H1 (cell line): ENCODE measurements around the gene PHC1. TPM values are rescaled to one million over a fixed set of nuclear protein-coding genes. Genes with fewer than 3 reads are reported as not detected.

ENCODE experiments used
- CTCF ChIA-PET: fragments of 300-600 bp; sonication (Branson Sonifier 250); formaldehyde crosslinking; loops from one replicate; lab custom pipeline; 2021; ENCODE audit not compliant: partially characterized antibody; lab: Charles Lee
- POLR2A ChIA-PET: fragments of 300-600 bp; sonication (Branson Sonifier 250); formaldehyde crosslinking; loops from one replicate; lab custom pipeline; 2021; ENCODE audit warnings: inconsistent platforms; ENCODE audit not compliant: partially characterized antibody; lab: Charles Lee
- DNase-seq, 2 experiments: peaks; one replicate each; pipeline versions ENCODE4 v3.0.0 to v3.0.0-alpha.2; 2010 to 2022; ENCODE audit warnings: low spot score in 2 of 2, low read depth in 1 of 2, mixed read lengths in 1 of 2
- FAIRE-seq: peaks from 2 replicates; lab custom pipeline; 2011; peaks lifted over from hg19 to GRCh38; lab: Jason Lieb, UNC
- H2AFZ ChIP-seq: 2 replicates; pipeline ENCODE4 v1.8.1; 2012; ENCODE audit warnings: low read length, inconsistent platforms
- H2AK5ac ChIP-seq: 2 replicates; pipeline ENCODE4 v1.6.1; 2013; ENCODE audit warnings: low read depth, low read length
- H2BK120ac ChIP-seq: replicated peaks from 2 replicates; pipeline ENCODE3; 2013; ENCODE audit warnings: low read depth, low read length, inconsistent platforms
- H2BK12ac ChIP-seq: 2 replicates; pipeline ENCODE4 v1.6.1; 2013; ENCODE audit warnings: low read depth, low read length
- H2BK15ac ChIP-seq: 2 replicates; pipeline ENCODE4 v1.6.1; 2013; ENCODE audit warnings: low read length
- H2BK20ac ChIP-seq: 2 replicates; pipeline ENCODE4 v1.6.1; 2013; ENCODE audit warnings: low read length
- H2BK5ac ChIP-seq: 2 replicates; pipeline ENCODE4 v1.6.1; 2013; ENCODE audit warnings: low read depth, low read length
- H3K14ac ChIP-seq: 2 replicates; pipeline ENCODE4 v1.6.1; 2013; ENCODE audit warnings: inconsistent platforms; ENCODE audit not compliant: insufficient read length
- H3K18ac ChIP-seq: 2 replicates; pipeline ENCODE4 v1.6.1; 2013; ENCODE audit warnings: low read length; ENCODE audit errors: extremely low read depth
- H3K23ac ChIP-seq: 2 replicates; pipeline ENCODE4 v1.6.1; 2013; ENCODE audit warnings: inconsistent platforms; ENCODE audit not compliant: insufficient read length
- H3K23me2 ChIP-seq: 2 replicates; pipeline ENCODE4 v1.6.1; 2013; ENCODE audit warnings: low read depth, low read length
- H3K27ac ChIP-seq: 2 replicates; pipeline ENCODE4 v1.6.1; 2011; ENCODE audit warnings: low read depth, low read length, inconsistent platforms
- H3K27me3 ChIP-seq, 4 experiments: replicated peaks in 1 of 4; 1 replicate in 1 of 4; 2 replicates in 3 of 4; pipeline versions ENCODE4 v1.6.1 to v1.8.1; 2011 to 2013; ENCODE audit warnings: low read length in 3 of 4, mild to moderate bottlenecking in 3 of 4, inconsistent platforms in 2 of 4, mixed read lengths in 2 of 4, moderate library complexity in 1 of 4; ENCODE audit not compliant: control insufficient read depth in 3 of 4, insufficient read depth in 3 of 4; ENCODE audit errors: extremely low read depth in 1 of 4
- H3K36me3 ChIP-seq, 4 experiments: 2 replicates each; pipeline versions ENCODE4 v1.6.1 to v1.8.1; 2011 to 2013; ENCODE audit warnings: mild to moderate bottlenecking in 4 of 4, low read length in 3 of 4, moderate library complexity in 2 of 4, control low read depth in 1 of 4, inconsistent platforms in 1 of 4; ENCODE audit not compliant: insufficient read depth in 4 of 4, control insufficient read depth in 2 of 4
- H3K4ac ChIP-seq: replicated peaks from 2 replicates; pipeline ENCODE3; 2013; ENCODE audit warnings: low read length, low read depth, mixed read lengths, inconsistent platforms; ENCODE audit not compliant: insufficient read length
- H3K4me1 ChIP-seq, 4 experiments: replicated peaks in 1 of 4; 1 replicate in 1 of 4; 2 replicates in 3 of 4; pipeline versions ENCODE4 v1.6.1 to v1.8.1; 2011 to 2013; ENCODE audit warnings: low read length in 3 of 4, inconsistent platforms in 2 of 4, mixed read lengths in 1 of 4; ENCODE audit not compliant: insufficient read depth in 4 of 4, control insufficient read depth in 3 of 4
- H3K4me2 ChIP-seq, 2 experiments: 2 replicates each; pipeline versions ENCODE4 v1.6.1 to v1.8.1; 2011 to 2013; ENCODE audit warnings: low read depth in 2 of 2, low read length in 2 of 2, control low read depth in 1 of 2, inconsistent platforms in 1 of 2, mild to moderate bottlenecking in 1 of 2; ENCODE audit not compliant: insufficient read depth in 1 of 2
- H3K4me3 ChIP-seq, 4 experiments: fragments of 200-600, 300-600 bp in 1 of 4; sonication (generic), shearing (Covaris generic), sonication (Bioruptor Twin) in 1 of 4; 2 replicates each; pipeline versions ENCODE4 v1.5.1 to v1.8.1; 2011 to 2016; ENCODE audit warnings: low read length in 4 of 4, low read depth in 3 of 4, control low read depth in 2 of 4, inconsistent platforms in 2 of 4, mild to moderate bottlenecking in 2 of 4, mixed read lengths in 1 of 4, moderate library complexity in 1 of 4; ENCODE audit not compliant: insufficient read depth in 2 of 4; ENCODE audit errors: extremely low read depth in 1 of 4
- H3K56ac ChIP-seq: replicated peaks from 2 replicates; pipeline ENCODE3; 2013; ENCODE audit warnings: low read depth, mild to moderate bottlenecking, mixed read lengths, low read length, inconsistent platforms; ENCODE audit not compliant: insufficient read length
- H3K79me1 ChIP-seq: 2 replicates; pipeline ENCODE4 v1.6.1; 2013; ENCODE audit warnings: low read depth, low read length, control low read depth
- H3K79me2 ChIP-seq, 2 experiments: 2 replicates each; pipeline versions ENCODE4 v1.6.1 to v1.8.1; 2012 to 2013; ENCODE audit warnings: low read length in 2 of 2, mild to moderate bottlenecking in 2 of 2, inconsistent platforms in 1 of 2; ENCODE audit not compliant: insufficient read depth in 2 of 2, control insufficient read depth in 1 of 2
- H3K9ac ChIP-seq, 4 experiments: replicated peaks in 1 of 4; 1 replicate in 1 of 4; 2 replicates in 3 of 4; pipeline versions ENCODE4 v1.6.1 to v1.8.1; 2011 to 2013; ENCODE audit warnings: low read depth in 3 of 4, low read length in 3 of 4, control low read depth in 2 of 4, mild to moderate bottlenecking in 2 of 4, moderate library complexity in 2 of 4, inconsistent platforms in 1 of 4; ENCODE audit errors: extremely low read depth in 1 of 4
- H3K9me3 ChIP-seq, 2 experiments: 2 replicates each; pipeline versions ENCODE4 v1.6.1 to v1.8.1; 2012 to 2013; ENCODE audit warnings: mild to moderate bottlenecking in 2 of 2, moderate library complexity in 2 of 2, control low read depth in 1 of 2, inconsistent platforms in 1 of 2, low read depth in 1 of 2, low read length in 1 of 2, mixed read lengths in 1 of 2; ENCODE audit not compliant: insufficient read depth in 2 of 2
- H4K20me1 ChIP-seq, 2 experiments: replicated peaks in 1 of 2; 2 replicates each; pipeline versions ENCODE3 to v1.8.1; 2011 to 2013; ENCODE audit warnings: inconsistent platforms in 2 of 2, low read length in 2 of 2, mild to moderate bottlenecking in 1 of 2; ENCODE audit not compliant: insufficient read depth in 2 of 2, control insufficient read depth in 1 of 2
- H4K5ac ChIP-seq: 2 replicates; pipeline ENCODE4 v1.6.1; 2013; ENCODE audit warnings: low read length, low read depth, mixed read lengths, inconsistent platforms; ENCODE audit not compliant: insufficient read length
- H4K8ac ChIP-seq: 2 replicates; pipeline ENCODE4 v1.8.0; 2013; ENCODE audit warnings: mild to moderate bottlenecking, moderate library complexity, low read length, inconsistent platforms; ENCODE audit not compliant: insufficient read depth; ENCODE audit errors: extremely low read depth
- H4K91ac ChIP-seq: replicated peaks from 2 replicates; pipeline ENCODE3; 2013; ENCODE audit warnings: low read length, mixed read lengths, inconsistent platforms; ENCODE audit not compliant: insufficient read length
- BACH1 ChIP-seq: IDR thresholded peaks from 2 replicates; pipeline ENCODE4 v1.6.1; 2012; ENCODE audit warnings: low read length, improper control_type of control experiment
- CBX8 ChIP-seq: fragments of 300-800, 300-1000 bp; sonication (generic); IDR thresholded peaks from 2 replicates; pipeline ENCODE4 v1.7.1; 2016; ENCODE audit warnings: low read depth, low read length, borderline replicate concordance
- CHD2 ChIP-seq: IDR thresholded peaks from 2 replicates; pipeline ENCODE4 v1.6.1; 2012; ENCODE audit warnings: low read length, improper control_type of control experiment
- EP300 ChIP-seq, 2 experiments: IDR thresholded peaks; 1 replicate in 1 of 2; 2 replicates in 1 of 2; pipeline ENCODE4 v1.6.1; 2011 to 2012; ENCODE audit warnings: low read depth in 2 of 2, low read length in 2 of 2, mild to moderate bottlenecking in 2 of 2, borderline replicate concordance in 1 of 2, inconsistent platforms in 1 of 2, moderate library complexity in 1 of 2
- GABPA ChIP-seq: IDR thresholded peaks from 2 replicates; pipeline ENCODE4 v1.6.1; 2011; ENCODE audit warnings: mild to moderate bottlenecking, low read length, moderate library complexity, borderline replicate concordance; ENCODE audit not compliant: insufficient read depth
- KDM5A ChIP-seq: fragments of 200-600 bp; IDR thresholded peaks from 2 replicates; pipeline ENCODE4 v1.7.1; 2012; ENCODE audit warnings: mild to moderate bottlenecking, low read length, inconsistent platforms, mixed read lengths
- SAP30 ChIP-seq: fragments of 300-600 bp; sonication (generic); IDR thresholded peaks from 2 replicates; pipeline ENCODE4 v1.7.1; 2012; ENCODE audit warnings: low read length, moderate library complexity, mild to moderate bottlenecking, inconsistent platforms; ENCODE audit not compliant: insufficient read depth, insufficient replicate concordance
- SIX5 ChIP-seq: IDR thresholded peaks from 2 replicates; pipeline ENCODE4 v1.6.1; 2011; ENCODE audit warnings: mild to moderate bottlenecking, low read depth, low read length
- SP2 ChIP-seq: IDR thresholded peaks from 2 replicates; pipeline ENCODE4 v1.6.1; 2012; ENCODE audit warnings: mild to moderate bottlenecking, low read length, inconsistent platforms
- TAF7 ChIP-seq: optimal IDR thresholded peaks from 2 replicates; pipeline ENCODE3; 2011; ENCODE audit warnings: low read depth, mild to moderate bottlenecking, inconsistent platforms, low read length, moderate library complexity, borderline replicate concordance
- TBP ChIP-seq: IDR thresholded peaks from 2 replicates; pipeline ENCODE4 v1.6.1; 2011; ENCODE audit warnings: low read depth, low read length, improper control_type of control experiment
- ZNF274 ChIP-seq: IDR thresholded peaks from 2 replicates; pipeline ENCODE4 v1.7.0; 2012; ENCODE audit warnings: low read length, borderline replicate concordance; ENCODE audit errors: extremely low read depth
- WGBS, 2 experiments: shearing (Covaris generic) in 1 of 2; methylation state at CpG; one replicate each; pipeline versions ENCODE4 v1.1.6 to v1.1.7; 2013 to 2015; ENCODE audit warnings: low lambda C conversion rate in 2 of 2, mixed read lengths in 2 of 2, inconsistent platforms in 1 of 2, low coverage in 1 of 2, missing lambda C conversion rate in 1 of 2; ENCODE audit not compliant: insufficient replicate concordance in 2 of 2, insufficient coverage in 1 of 2, insufficient read length in 1 of 2; ENCODE audit errors: extremely low coverage in 1 of 2, missing lambda C conversion rate in 1 of 2; 5-methylcytosine and 5-hydroxymethylcytosine counted together
- polyA plus RNA-seq, 7 experiments: library from polyadenylated mRNA; depleted of rRNA in 3 of 7; stranded (reverse) in 5 of 7; unstranded in 2 of 7; fragments of >200 nt in 5 of 7; fragments of 200-250 nt in 2 of 7; gene quantifications; 1 replicate in 5 of 7; 2 replicates in 1 of 7; 4 replicates in 1 of 7; pipeline versions ENCODE4 v1.2.1 to v1.2.3, GENCODE V29; 2011 to 2013; ENCODE audit warnings: missing spikeins in 2 of 7, mixed read lengths in 2 of 7
- total RNA-seq: library from RNA; stranded (reverse); fragmentation: NEBNext Ultra II Directional; extraction: Animal tissue kit (Norgen Biotek cat#: 25700); gene quantifications from 2 replicates; pipeline ENCODE4 v1.2.1, GENCODE V29; 2021
- TF ChIP-seq, protein P1 (sequence below): IDR thresholded peaks from 2 replicates; pipeline ENCODE4 v1.6.1; 2011; ENCODE audit warnings: low read depth, mild to moderate bottlenecking, low read length; ENCODE audit not compliant: insufficient read depth

The PHC1 gene
- total and polyA plus RNA-seq, 2 of the 8 experiments (the other 6 are each of a cell fraction or from before 2014, with no cell fraction given), result 934 to 1,655 TPM

DNA sequence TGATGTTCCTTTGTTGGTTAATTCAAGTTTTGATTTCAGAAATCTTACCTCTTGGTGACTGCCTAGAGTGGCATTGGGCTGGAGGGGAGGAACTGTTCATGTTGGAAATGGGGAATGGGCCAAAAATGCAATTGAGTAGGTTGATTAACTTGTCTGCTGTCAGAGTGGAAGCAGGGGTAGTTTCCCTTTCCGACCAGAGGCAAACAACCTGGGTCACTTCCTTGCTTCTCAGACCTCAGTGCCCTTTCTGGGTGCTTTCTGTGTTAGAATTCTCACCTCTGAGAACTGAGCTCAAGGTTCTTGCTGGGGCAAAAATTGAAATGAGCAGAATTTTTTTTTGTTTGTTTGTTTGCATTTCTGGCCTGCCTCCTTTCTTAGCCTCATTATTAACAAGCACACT is 37.4 kb downstream of the PHC1 start:
- Histone ChIP-seq H3K4ac (no peak overlapping the region), H3K27me3 (no peaks in the 10 kb centered on the region), H4K91ac (no peak overlapping the region), H2BK5ac (no peak overlapping the region), H4K5ac (no peak overlapping the region), H3K79me2 (peaks cover 5 to 36% of the 10 kb centered on the region in 2 experiments), H3K4me1 (peaks cover 0 to 1% (median 0%) of the 10 kb centered on the region in 4 experiments; a peak in 2 of 7 replicates), H2BK15ac (no peak overlapping the region), H3K56ac (peak overlapping the region; percentile 13), H2AFZ (no peak overlapping the region), H3K23me2 (no peaks in the 10 kb centered on the region), H3K18ac (no peak overlapping the region), H3K79me1 (0 out of 2 replicates have a peak, but pooled peaks cover 6% of the 10 kb centered on the region), H2BK120ac (no peak overlapping the region), H3K9me3 (no peaks in the 10 kb centered on the region), H3K4me2 (no peak overlapping the region), H2AK5ac (no peak overlapping the region), H3K23ac (no peak overlapping the region), H3K9ac (no peak overlapping the region), H3K36me3 (no peaks in the 10 kb centered on the region; a peak in 1 of 8 replicates), H3K14ac (no peak overlapping the region), H3K27ac (no peak overlapping the region), H2BK12ac (no peak overlapping the region), H2BK20ac (no peak overlapping the region), H3K4me3 (no peak overlapping the region), H4K8ac (no peak overlapping the region), H4K20me1 (peaks cover 2 to 3% of the 10 kb centered on the region in 2 experiments)
- DNase-seq, result no peak
- CTCF ChIA-PET, result interaction anchor here (0.6 to 12.2 kb wide), 7 partner anchors 70 to 1603 kb away, joined by 3 to 119 read pairs (median 4); no protein-coding TSS in a partner anchor
- FAIRE-seq, result no peak
- WGBS, 2 experiments, result 94% methylated on average over 1 of the region's 1 CpG; no CpG with 5 or more reads in 1 of the 2 experiments
- POLR2A ChIA-PET, result interaction anchor here (1.4 to 11.5 kb wide), 3 partner anchors 10 to 113 kb away, joined by 4 to 311 read pairs (median 12); partner anchors contain the start of gene PHC1
- TF ChIP-seq GABPA (no peak), KDM5A (no peak), TBP (no peak), CHD2 (no peak), ZNF274 (no peak), SIX5 (no peak), TAF7 (no peak), SAP30 (no peak), EP300 (IDR thresholded peaks at IDR 0.05; ENCODE audit: borderline replicate concordance in 1 of 2, low read depth in 2 of 2, low read length in 2 of 2) (no peak), BACH1 (no peak), CBX8 (no peak), SP2 (no peak)
- TF ChIP-seq, protein P1, sequence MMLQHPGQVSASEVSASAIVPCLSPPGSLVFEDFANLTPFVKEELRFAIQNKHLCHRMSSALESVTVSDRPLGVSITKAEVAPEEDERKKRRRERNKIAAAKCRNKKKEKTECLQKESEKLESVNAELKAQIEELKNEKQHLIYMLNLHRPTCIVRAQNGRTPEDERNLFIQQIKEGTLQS, result no peak
